Epithelial cell of prostate (primary cell): ENCODE measurements around the gene RHOC.
A peak's percentile ranks its signal among the peaks of the same experiment; 100 is the strongest.
"Not testable (repeated sequence)": the region's sequence is repeated elsewhere in the genome, so short reads cannot be mapped to it uniquely, and the experiment has no call there.

Source experiments
- DNase-seq: peaks from one replicate; pipeline ENCODE4 v3.0.0-alpha.2; 2011; ENCODE audit warnings: low read depth, low spot score
- H3K27ac ChIP-seq: fragments of 450-650 bp; 2 replicates; pipeline ENCODE4 v1.5.1; 2017; ENCODE audit warnings: mild to moderate bottlenecking

Gene RHOC

DNA sequence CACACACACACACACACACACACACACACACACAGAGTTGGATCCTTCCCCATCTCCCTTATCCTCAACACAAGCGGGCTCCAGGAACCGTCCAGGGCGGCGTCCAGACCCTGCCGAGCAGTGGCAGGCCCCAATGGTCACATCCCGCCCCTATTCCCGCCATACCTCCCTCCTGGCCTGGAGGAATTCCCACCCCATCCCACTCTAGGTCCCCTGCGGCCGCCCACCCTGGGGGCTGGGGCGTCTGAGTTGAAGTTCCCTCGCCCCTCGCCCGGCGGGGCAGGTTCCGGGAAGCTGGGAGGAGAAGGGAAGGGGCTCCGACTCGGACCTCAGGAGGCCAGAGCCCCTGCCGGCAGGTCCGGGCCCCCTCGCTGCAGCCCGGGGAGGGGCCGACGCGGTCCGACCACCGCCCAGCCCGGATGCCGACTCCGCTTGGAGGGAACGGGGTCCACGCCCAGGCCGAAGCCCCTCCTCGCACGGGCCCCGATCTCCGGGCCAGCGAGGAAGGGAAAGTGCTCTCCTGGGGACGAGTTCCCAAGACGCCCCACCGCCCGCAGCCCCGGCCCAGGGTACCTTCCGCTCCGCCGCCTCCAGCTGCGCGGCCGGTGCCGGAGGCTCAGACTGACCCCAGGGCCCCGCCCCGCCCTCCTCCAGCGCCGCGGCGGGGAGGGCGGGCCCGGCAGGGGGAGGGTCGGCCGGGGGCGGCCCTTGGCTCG, at the start of gene RHOC:
Gene RHOC, minus strand, starts transcription at position 623 of the 716 bp plus-strand sequence. CDS start 3,328 bp downstream, outside the sequence.
- H3K27ac ChIP-seq = peak within 1 kb of the TSS; percentile 93
- no peak for DNase-seq

DNA sequence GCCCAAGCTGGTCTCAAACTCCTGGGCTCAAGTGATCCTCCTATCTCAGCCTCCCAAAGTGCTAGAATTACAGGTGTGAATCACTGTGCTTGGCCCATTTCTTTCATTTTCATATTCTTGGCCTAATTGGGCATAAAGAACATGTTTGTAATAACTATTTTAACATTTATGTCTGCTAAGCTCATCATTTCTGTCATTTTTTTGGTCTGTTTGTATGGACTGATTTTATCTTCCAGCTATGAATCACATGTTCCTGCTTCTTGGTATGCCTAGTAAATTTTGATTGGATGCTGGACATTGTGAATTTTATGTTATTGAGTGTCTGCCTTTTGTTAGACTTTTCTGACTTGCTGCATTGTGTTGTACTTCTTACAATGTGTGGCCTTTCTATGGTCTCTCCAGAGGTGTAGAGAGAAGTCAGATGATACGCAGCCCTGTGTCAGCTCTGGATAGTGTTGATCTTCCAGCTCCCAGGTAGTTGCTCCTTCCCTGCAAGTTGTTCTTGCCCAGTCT, 47.2 kb upstream of the RHOC start:
- H3K27ac ChIP-seq = no peak overlapping the region

DNA sequence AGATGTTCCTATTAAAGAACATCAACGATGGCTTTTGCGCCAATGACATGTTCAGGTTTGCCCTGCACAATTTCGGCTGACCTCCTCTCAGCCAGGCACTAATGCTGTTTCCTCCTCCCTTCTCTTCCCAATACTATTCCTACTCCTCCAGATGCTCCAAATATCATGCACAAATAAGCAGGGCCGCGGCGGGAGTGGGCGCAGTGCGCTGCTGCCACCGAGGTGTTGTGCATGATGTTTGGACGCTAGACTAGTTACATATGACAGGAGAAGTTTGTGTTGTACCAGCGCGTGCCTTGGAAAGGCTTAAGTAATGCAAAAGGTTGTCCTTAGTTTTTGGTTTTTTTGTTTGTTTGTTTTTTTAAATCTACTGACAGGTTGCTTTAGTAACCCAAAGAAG, 41.5 kb upstream of the RHOC start:
- no peak for DNase-seq
- no peak overlapping the region for H3K27ac ChIP-seq

More for the DNA sequence above, 47.2 kb upstream of the RHOC start:
- no peak for DNase-seq

DNA sequence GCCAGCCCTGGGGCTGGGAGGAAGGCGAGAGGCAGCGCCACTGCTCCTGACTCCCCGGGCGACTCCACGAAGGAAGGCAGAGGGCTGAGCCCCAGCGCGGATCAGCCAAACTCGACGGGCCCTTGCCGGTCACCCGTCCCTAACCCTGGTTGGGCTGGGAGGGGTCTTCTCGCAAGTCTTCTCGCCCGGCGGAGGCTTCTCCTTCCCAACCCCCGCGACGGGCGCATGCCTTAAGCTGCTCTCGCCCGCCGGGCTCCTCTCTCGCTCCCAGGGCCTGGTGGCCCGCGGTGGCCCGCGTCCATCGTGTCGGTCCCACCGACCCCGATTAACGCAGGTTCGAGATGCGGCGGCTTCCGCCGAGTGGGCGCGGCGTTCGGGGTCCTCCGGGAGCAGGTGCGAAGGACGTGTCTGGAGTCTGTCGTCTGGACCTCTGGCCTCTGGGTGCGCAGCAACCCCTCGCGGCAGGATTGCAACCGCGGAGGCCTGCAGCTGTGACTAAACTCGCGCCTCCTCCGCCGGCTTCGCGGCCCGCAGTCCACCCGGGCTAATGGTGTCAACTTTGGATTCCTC, 37.2 kb upstream of the RHOC start:
- H3K27ac ChIP-seq = no peak overlapping the region
- no peak for DNase-seq

DNA sequence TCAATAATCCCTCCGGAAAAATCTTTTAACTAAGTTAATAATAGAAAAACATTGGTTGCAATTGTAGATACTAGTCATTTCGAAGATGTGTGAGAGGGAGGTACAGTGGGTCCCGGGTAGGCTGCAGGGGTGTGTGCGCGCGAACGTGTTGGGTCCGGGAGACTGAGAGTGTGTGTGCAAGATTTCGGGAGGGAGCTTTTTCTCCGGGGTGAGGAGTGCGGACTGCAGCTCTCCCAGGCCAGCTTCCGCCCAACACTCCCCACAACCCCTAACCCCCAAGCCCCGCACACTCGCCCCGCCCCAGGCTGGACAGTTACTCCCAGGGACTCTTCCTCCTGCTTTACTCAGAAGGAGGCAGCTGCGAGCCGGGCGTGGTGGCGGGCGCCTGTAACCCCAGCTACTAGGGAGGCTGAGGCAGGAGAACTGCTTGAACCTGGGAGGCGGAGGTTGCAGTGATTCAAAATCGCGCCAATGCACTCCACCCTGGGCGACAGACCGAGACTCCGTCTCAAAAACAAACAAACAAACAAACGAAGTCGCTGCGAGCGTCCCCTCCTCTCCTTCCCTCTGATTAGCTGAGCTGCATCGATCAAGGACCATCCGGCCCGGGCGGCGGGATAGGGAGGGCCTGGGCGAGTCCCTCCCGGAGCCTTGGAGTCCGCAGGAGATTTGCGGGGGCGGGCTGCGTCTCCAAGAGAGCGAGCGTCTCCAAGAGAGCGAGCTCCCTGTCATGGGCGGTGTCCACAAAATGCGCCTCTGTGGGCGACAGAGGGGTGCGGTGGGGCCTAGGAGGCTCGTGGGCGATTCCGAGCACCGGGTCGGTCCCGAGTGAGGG, 36.5 kb upstream of the RHOC start:
- DNase-seq = no peak

DNA sequence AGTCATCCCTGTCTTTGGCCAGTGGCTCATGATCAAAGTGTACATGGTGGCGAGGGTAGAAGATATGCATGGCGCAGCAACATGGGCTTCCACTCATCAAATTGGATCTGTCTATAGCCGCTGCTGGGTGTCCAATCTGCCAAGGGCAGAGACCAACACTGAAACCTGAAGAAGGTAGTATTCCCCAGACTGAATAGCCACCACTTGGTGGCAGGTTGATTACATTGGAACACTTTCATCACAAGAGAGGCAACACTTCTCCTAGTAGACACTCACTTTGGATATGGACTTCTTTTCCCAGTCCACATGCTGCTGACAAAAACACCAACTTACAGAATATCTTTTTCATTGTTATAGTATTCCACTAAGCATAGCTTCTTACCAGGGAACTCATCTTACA, 30.6 kb upstream of the RHOC start:
- no peak overlapping the region for H3K27ac ChIP-seq

More for the DNA sequence above, 36.5 kb upstream of the RHOC start:
- no peak overlapping the region for H3K27ac ChIP-seq

DNA sequence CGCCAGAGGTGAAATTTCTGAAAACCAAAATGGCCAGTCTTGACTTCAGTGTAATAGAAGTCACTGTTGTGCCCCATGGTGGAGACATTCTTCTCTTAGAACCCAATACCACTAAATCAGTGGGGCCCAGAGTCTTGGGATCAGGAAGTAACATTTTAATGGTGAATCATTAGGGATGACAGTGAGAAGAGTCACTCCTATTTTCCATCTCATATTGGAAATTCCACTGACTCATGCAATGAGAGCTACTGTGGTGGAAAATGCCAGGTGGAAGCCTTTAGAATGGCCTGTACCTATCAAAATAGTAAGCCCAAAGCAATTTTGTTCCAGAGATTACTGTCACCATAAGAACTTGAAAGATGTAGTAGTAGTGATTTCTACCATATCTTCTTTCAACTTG, 28.8 kb upstream of the RHOC start:
- peak; percentile 79 for DNase-seq

More for the DNA sequence above, 30.6 kb upstream of the RHOC start:
- DNase-seq = no peak

DNA sequence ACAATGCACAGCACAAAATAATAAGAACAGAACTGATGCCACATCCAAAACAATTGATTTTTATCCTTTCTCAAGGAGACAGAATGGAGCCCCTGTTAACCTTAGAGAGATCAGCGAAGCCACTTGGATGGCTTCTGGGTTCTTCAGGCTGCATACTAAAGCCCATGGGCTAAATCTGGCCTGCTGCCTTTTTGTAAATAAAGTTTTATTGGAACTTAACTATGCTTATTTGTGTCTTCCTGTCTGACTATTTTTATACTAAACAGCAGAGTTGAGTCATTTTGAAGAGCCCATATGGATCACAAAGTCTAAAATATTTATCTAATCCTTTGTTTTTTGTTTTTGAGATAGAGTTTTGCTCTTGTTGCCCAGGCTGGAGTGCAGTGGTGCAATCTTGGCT, 24.5 kb upstream of the RHOC start:
- DNase-seq = no peak

More for the DNA sequence above, 28.8 kb upstream of the RHOC start:
- peak overlapping the region; percentile 63 for H3K27ac ChIP-seq

DNA sequence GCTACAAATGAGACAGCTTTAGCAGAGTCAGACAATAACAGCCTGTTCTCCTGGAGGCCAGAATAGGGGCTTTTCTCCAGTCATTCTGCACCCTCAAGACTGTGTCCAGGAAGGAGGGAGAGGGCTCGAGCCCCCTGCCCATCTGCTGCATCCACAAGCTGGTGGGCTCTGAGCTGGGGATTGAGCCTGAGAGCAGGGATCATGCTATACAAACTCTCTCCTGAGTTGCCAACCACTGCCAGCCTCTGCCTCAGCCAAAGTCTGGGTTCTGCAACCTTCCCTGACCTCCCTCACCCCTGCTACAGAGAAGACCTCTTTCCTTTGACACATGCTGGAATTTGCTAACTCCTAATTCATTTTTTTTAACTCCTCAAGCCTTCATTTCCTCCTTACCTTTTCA, 23.0 kb upstream of the RHOC start:
- H3K27ac ChIP-seq = no peak overlapping the region
- DNase-seq = no peak

More for the DNA sequence above, 24.5 kb upstream of the RHOC start:
- H3K27ac ChIP-seq = no peak overlapping the region

DNA sequence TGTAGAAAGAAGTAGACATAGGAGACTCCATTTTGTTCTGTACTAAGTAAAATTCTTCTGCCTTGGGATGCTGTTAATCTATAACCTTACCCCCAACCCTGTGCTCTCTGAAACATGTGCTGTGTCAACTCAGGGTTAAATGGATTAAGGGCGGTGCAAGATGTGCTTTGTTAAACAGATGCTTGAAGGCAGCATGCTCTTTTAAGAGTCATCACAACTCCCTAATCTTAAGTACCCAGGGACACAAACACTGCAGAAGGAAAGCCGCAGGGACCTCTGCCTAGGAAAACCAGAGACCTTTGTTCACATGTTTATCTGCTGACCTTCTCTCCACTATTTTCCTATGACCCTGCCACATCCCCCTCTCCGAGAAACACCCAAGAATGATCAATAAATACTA, 22.1 kb upstream of the RHOC start:
- not testable (repeated sequence) for H3K27ac ChIP-seq, DNase-seq

DNA sequence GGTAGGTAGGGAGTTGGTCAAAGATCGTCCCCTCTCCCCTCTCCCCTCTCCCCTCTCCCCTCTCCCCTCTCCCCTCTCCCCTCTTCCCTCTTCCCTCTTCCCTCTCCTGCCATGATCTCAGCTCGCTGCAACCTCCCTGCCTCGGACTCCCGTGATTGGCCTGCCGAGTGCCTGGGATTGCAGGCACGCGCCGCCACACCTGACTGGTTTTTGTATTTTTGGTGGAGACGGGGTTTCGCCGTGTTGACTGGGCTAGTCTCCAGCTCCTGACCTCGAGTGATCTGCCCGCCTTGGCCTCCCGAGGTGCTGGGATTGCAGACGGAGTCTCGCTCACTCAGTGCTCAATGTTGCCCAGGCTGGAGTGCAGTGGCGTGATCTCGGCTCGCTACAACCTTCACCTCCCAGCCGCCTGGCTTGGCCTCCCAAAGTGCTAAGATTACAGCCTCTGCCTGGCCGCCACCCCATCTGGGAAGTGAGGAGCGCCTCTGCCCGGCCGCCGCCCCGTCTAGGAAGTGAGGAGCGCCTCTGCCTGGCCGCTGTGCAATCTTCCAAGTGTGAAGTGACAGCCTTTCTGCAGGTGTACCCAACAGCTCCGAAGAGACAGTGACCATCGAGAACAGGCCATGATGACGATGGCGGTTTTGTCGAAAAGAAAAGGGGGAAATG, 21.5 kb upstream of the RHOC start:
- DNase-seq, H3K27ac ChIP-seq: not testable (repeated sequence)

DNA sequence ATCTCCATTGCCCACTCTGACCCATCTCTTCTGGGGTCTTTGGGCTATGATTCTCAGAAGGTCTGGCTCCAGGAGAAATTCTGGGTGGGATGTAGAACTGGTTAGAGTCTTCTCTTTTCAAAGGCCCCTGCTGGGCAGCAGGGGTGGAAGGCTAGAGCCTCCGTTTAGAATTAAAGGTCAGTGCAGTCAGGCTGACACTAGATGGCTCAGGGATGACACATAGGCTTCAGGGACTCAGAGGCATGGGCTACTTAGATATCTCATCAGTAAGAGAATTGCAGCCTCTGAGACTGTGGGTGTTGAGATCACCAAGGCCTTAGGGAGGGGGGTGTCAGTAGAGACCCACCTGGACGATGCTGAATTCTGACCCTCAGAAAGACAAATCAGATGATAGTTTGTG, 20.8 kb upstream of the RHOC start:
- no peak overlapping the region for H3K27ac ChIP-seq
- DNase-seq = no peak

DNA sequence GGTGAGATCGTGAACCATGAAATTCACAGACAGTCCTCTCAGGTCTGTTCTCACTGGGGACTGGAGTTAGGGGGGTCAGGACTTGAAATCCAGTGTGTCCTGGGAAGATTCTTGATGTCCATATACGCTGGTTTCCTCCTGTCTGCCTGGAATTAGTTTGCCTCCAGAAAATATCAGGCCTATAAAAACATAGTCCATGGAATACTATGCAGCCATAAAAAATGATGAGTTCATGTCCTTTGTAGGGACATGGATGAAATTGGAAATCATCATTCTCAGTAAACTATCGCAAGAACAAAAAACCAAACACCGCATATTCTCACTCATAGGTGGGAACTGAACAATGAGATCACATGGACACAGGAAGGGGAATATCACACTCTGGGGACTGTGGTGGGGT, 17.3 kb upstream of the RHOC start:
- not testable (repeated sequence) for DNase-seq, H3K27ac ChIP-seq

DNA sequence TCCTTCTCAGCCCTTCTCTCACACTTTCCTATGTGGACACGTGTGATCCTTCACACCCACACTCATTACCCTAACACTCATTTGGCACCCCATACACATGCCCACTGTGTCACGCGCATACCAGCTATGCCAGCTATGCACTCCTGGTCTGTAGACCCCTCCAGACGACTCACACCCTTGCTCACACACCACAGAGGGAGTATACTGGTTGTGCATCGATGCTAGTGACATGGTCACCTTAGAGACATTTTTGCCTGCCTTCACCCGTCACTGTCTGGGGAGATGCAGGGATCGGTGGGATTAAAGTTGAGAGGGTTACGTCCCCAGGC, 16.5 kb upstream of the RHOC start:
- H3K27ac ChIP-seq = no peak overlapping the region
- no peak for DNase-seq

DNA sequence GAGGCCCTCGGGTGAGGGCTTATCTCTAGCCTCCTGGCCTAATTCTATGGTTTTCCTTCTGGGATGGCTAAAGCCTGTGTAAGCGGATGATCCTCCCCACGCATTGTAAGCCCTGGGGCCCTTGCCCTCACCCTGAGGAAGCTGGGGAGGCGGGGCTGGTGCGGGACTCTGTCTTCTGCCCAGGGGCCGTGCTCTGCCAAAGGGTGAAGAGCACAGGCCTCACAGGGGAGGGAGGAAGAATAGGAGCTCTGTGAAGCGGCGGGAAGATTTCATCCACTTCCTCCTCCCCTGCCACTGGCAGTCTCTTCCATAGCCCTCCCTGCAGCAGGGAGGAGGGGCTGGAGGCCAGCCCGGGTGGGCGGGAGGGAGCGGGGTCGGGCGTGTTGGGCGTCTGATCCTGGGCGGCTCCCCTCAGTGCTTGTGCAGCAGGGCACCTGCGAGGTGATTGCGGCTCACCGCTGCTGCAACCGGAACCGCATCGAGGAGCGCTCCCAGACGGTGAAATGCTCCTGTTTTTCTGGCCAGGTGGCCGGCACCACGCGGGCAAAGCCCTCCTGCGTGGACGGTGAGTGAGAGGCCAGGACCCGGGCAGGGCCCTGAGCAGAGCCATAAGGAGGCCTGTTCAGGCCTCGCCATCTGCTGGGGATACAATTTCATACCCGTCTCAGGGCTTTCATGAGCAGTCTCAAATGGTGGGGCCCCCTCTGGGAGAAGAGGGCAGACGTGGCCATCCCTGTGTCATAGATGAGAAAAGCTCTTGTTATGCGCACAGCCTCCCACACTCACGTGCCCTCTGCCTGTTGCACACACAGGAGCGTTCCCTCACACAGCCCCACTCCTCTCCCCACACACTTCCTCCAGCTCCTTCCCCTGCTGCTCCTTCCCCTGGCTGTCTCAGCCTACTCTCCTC, 15.9 kb upstream of the RHOC start:
- DNase-seq = no peak
- no peak overlapping the region for H3K27ac ChIP-seq

DNA sequence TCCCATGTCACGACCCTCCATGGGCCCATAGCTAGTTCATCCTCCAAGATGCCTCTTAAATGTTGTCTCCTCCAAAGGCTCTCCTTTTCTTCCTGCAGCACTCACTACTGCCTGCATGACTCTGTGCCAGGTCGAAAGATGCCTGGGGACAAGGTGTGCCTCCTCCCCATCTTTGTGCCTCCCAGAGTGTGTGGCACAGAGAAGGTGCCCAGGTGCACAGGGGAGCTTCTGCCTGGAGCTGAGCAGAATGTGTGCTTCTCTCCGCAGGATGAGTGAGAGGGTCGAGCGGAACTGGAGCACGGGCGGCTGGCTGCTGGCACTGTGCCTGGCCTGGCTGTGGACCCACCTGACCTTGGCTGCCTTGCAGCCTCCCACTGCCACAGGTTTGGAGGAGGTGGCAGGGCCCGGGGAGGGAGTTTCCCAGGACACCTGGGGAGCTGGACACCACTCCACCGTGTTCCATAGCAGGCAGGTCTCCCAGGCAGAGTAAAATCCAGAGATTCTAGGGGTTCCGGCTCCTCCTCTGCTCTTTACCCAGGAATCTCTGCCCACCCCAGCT, 15.1 kb upstream of the RHOC start:
- DNase-seq = no peak
- H3K27ac ChIP-seq = no peak overlapping the region

DNA sequence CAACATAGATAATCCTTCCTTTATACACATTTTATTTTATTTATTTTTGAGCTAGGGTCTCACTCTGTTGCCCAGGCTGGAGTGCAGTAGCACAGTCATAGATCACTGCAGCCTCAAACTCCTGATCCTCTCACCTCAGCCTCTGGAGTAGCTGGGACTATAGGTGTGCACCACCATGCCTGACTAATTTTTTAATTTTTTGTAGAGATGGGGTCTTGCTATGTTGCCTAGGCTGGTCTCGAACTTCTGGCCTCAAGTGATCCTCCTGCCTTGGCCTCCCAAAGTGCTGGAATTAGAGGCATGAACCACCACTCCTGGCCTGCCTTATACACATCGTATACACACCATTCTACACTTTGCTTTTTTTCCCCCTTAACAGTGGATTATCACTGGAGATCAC, 14.4 kb upstream of the RHOC start:
- H3K27ac ChIP-seq, DNase-seq: not testable (repeated sequence)

DNA sequence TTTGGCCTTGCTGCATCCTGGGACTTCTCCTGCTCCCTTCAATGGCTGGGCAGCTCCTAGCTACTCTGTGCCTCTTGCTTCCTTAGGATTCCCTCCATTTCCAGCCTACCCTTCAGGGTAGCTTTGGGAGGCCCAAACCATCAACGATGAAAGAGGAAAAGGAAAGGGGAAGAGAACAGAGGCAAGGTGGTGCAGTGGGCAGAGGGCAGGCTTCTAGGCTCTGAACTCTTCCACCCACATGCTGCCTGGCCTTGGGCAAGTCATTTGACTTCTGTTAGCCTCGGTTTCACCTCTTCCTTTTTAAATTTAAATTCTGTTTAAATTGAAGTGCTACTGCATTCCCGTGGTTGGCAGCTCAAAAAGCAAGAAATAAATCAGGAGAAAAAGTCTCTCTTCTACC, 13.9 kb upstream of the RHOC start:
- no peak for DNase-seq
- no peak overlapping the region for H3K27ac ChIP-seq

DNA sequence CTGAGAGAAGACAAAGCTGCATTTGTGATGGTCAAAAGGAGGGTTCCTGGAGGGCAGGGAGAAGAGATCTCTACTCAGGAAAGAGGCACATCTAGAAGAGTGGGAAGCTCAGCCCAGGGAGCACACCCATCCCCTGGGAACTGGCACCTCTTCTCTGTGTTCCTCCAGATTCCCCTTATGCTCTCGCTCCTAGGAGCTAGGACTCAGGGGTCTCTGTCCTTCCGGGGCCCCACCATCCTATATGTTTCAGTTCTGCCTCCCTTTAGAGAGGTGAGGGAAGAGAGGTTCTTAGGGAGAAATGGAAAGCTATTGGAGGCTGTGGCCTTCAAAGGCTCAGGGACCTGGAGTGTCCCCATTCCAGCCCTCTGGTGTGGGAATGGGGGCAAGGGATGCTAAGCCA, 12.8 kb upstream of the RHOC start:
- no peak overlapping the region for H3K27ac ChIP-seq
- no peak for DNase-seq
